IPS-18a (cell line): Measurements from ENCODE around the gene NACC1.

Experiments
- H3K27ac ChIP-seq: one replicate; pipeline ENCODE4 v1.5.1; 2013; ENCODE audit warnings: low read length
- H3K27me3 ChIP-seq: one replicate; pipeline ENCODE4 v1.6.1; 2013; ENCODE audit warnings: mild to moderate bottlenecking, low read length; ENCODE audit not compliant: control insufficient read depth, insufficient read depth
- H3K36me3 ChIP-seq: one replicate; pipeline ENCODE4 v1.6.1; 2013; ENCODE audit warnings: low read depth, low read length; ENCODE audit not compliant: control insufficient read depth
- H3K4me1 ChIP-seq: one replicate; pipeline ENCODE4 v1.6.1; 2013; ENCODE audit warnings: low read depth, low read length; ENCODE audit not compliant: control insufficient read depth
- H3K4me3 ChIP-seq: one replicate; pipeline ENCODE4 v1.5.1; 2013; ENCODE audit warnings: low read length
- H3K9ac ChIP-seq: one replicate; pipeline ENCODE4 v1.6.1; 2013; ENCODE audit warnings: mild to moderate bottlenecking, low read length, moderate library complexity
- H3K9me3 ChIP-seq: one replicate; pipeline ENCODE4 v1.6.1; 2013; ENCODE audit warnings: low read depth, low read length; ENCODE audit not compliant: control insufficient read depth

The NACC1 gene

DNA sequence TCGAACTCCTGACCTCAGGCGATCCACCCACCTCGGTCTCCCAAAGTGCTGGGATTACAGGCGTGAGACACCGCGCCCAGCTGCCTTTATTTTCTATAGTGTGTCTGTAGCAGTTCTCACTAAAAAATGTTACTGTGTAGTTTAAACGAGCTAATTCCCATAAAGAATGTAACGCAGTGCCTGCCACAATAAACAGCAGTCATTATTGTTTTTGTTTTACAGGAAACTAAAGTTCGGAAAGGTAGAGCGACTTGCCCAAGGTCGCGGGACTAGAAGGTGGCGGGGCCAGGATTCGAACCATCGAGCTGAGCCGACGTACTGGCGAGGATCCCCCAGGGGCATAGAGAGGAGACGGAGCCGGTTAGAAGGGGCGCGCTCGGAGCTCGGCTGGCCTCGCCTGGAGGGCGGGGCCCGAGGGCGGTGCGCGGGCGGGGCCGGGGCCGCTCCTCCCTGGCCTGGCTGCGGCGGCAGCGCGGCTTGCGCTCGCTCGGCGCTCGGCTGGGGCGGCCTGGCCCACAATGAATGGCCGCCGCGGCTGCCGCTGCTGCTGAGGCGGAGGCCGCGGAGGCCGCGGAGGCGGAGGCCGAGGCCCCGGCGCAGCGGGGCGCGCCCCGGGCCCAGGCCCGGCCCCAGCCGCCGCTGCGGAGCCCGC lies at the start of gene NACC1:
Gene NACC1 (plus strand): TSS at position 493 of the 652 bp plus-strand sequence. CDS start 16,944 bp downstream, outside the sequence.
- Histone ChIP-seq H3K9me3 (no peaks in the 10 kb centered on the region), H3K27ac (peak within 1 kb of the TSS; percentile 86), H3K27me3 (no peaks in the 10 kb centered on the region), H3K36me3 (peaks cover 17% of the 10 kb centered on the region), H3K9ac (peak within 1 kb of the TSS; percentile 91), H3K4me1 (peaks cover 27% of the 10 kb centered on the region), H3K4me3 (peak within 1 kb of the TSS; percentile 94)

DNA sequence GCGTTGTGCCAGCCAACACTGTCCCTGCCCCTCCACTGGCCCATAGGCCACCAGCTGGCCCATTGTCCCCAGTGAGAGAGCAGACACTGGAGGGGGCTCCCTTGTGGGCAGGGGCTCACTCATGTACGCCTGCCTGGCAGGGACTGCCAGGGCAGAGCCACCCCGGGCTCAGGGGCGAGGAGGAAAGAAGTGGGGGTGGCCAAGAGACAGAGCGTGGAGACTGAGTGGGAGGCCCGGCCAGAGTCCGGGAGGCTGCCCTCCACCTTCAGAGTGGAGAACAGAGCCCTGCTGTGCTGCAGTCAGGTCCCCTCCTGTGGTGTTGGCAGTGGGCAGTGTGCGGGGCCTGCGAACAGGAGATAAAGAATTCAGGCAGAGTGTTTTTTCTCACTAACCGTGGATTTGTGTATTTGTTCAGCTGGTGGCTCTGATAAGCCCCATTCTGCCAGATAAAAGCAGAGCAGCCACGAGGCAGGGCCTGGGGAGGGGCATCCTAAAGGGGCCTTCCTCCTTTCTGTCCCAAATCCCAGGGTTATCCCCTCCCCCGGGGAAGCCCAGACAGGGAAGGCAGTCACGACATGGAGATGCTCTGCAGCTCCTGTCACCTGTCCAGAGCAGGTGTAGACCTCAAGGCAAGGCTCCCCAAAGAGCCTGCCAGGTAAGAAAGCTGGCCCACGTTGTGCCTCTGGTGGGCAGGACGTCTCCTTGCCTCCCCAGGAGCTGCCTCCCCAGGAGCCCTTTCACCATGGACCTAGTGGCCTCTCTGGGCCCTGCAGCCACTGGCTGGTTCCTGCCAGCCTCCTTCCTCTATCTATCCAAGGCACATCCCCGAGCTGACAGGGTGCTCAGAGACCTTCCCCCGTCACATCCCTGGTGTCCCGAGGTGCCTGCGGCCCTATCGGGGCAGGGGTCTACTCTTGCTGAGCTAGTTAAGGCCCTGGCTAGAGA lies 48.4 kb upstream of the NACC1 start:
- Histone ChIP-seq H3K27ac (no peak overlapping the region), H3K27me3 (peaks cover 11% of the 10 kb centered on the region), H3K4me3 (no peak overlapping the region), H3K36me3 (no peaks in the 10 kb centered on the region), H3K9me3 (no peaks in the 10 kb centered on the region), H3K4me1 (no peaks in the 10 kb centered on the region), H3K9ac (no peak overlapping the region)

DNA sequence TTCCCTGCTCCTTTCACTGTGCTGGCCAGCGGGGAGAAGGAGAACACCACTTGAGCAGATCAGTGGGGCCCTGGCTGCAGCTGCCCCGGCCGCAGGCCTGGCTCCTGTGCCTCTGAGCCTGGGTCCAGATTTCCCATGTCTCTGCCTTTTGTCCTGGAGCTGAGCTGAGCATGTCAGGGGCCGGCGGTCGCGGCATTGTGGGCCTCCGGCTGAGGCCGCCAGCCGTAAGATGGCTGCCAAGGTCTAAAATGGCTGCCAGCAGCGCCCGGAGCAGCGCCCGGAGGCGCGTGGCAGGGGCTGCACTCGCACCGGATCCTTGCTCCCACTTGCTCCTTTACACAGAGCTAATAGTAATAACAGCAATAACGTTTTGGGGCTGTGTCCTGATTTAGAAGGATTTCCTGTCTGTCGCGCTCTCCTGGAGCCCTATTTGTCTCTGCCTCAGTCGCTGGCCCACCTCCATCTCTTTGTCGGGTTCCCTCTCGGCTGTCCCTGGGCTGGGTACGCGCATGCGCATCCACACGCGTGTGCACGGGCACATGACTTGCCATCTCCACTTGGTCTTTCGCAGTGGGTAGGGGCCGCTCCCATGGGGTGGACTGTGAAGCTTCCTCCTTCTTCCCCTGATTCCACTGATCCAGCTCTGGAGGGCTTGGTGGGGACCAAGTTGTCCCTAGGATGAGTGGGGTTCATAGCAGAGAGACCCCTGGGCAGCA lies 47.5 kb upstream of the NACC1 start:
- Histone ChIP-seq H3K27me3 (peaks cover 12% of the 10 kb centered on the region), H3K9me3 (no peaks in the 10 kb centered on the region), H3K36me3 (no peaks in the 10 kb centered on the region), H3K4me1 (no peaks in the 10 kb centered on the region), H3K4me3 (no peak overlapping the region), H3K9ac (no peak overlapping the region), H3K27ac (no peak overlapping the region)

DNA sequence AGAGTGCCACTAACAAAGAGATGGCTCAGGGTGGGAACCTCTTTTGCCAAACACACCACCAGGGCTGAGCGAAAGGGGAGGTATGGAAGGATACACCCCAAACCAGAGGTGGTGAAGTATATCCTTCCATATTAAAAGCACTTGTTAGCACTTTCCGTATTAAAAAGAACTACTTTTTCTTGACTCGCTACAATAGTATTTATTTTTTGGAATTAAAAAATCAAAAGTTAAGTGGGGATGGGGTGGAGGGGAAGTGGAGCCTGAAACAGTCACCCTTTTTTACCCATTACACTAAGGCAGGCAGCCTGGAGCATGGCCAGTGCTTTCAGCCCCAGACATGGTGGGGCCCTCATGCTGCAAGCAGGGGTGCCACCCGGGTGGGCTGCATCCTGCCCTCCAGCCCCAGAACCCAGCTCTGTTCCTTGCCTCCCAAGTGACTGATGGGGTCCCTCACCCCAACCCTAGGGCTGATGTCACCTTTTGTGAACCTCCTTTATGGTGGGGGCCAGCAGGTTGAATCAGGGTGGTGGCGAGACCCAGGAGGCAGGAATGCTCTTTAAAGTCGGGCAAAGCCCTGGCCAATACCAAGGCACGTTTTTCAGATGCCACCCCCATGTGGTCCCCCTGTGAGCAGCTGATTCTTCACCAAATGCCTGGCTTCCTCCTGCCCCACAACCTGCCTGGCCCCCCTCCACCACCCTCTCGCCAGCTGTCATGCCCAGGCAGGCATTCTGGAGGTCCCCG lies 46.4 kb upstream of the NACC1 start:
- no peak overlapping the region for H3K9ac ChIP-seq

DNA sequence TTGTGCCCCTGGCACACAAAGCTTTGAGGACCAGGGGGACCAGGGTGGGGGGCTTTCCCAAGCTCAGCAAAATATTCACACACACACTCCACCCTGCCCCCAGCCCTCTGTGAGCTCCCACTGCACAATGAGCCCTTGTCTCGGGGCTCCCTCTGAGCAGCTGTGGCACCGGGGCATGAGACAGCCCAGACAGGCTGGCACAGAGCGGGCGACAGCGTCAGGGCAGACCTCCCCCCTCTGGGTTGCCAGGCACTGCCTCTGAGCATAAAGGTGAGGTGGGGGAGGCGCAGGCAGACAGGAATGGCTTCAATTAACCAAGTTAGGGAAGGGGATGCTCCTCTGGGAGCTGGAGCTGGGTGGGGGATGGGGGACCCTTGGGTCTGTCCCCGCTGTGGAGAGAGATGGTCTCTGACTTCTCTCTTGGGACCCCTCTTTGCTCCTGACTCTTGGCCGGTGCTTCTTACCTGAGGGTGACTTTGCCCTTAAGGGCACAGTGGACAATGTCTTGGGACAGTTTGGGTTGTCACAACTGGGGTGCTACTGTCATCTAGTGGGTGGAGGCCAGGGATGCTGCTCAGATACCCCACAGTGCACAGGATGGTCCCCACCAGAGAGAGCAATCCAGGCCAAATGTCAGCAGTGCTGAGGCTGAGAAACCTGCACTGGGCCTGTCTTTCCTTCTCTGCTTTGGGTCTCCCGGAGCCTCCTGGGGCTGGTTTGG lies 45.7 kb upstream of the NACC1 start:
- Histone ChIP-seq H3K4me3 (no peak overlapping the region), H3K4me1 (peaks cover 3% of the 10 kb centered on the region), H3K27ac (no peak overlapping the region), H3K9ac (no peak overlapping the region), H3K9me3 (no peaks in the 10 kb centered on the region), H3K36me3 (no peaks in the 10 kb centered on the region), H3K27me3 (peaks cover 17% of the 10 kb centered on the region)

More for the DNA sequence above, 46.4 kb upstream of the NACC1 start:
- Histone ChIP-seq H3K4me1 (no peaks in the 10 kb centered on the region), H3K27me3 (peaks cover 18% of the 10 kb centered on the region), H3K4me3 (no peak overlapping the region), H3K27ac (no peak overlapping the region), H3K36me3 (no peaks in the 10 kb centered on the region), H3K9me3 (no peaks in the 10 kb centered on the region)

DNA sequence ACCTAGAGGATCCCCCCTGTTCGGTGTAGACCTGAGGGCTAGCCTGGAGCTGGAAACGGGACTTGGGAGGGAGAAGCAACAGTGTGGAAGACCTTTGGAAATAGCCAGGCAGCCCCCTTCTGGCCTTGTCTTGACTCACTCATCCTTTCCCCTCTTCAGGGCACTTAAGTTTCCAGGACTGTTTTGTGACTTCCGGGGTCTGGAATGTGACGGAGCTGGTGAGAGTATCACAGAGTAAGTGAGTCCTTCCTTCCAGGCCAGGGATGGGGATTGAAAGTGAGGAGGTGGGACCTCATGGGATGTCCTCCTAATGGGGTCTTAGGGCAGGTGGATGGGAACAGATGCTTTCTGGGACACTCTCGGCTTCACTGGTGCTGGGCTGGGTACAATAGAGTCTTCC lies 44.8 kb upstream of the NACC1 start:
- Histone ChIP-seq H3K9ac (no peak overlapping the region), H3K27me3 (peaks cover 17% of the 10 kb centered on the region), H3K27ac (no peak overlapping the region), H3K36me3 (no peaks in the 10 kb centered on the region), H3K9me3 (no peaks in the 10 kb centered on the region), H3K4me3 (no peak overlapping the region), H3K4me1 (peaks cover 8% of the 10 kb centered on the region)

DNA sequence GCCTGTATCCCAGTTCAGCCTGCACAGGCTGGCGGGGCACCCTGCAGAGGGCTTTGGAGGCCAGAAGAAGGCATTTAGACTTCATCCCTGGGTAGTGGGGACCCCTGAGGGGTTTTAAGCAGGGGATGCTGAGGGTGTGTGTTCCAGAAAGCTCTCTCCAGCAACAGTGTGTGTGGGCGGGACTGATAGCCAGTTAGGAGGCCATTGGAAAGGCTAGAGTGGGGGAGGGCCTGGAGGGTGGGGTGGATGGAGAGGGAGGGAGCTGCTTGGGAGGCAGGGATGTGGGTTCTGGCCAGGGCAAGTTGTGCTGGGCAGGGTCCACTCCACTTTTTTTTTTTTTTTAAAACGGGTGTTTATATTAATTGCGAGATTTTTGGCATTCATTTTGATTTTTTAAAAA lies 43.7 kb upstream of the NACC1 start:
- Histone ChIP-seq H3K4me3 (no peak overlapping the region), H3K27me3 (peaks cover 17% of the 10 kb centered on the region), H3K9ac (no peak overlapping the region), H3K4me1 (peaks cover 8% of the 10 kb centered on the region), H3K36me3 (no peaks in the 10 kb centered on the region), H3K9me3 (no peaks in the 10 kb centered on the region), H3K27ac (no peak overlapping the region)

DNA sequence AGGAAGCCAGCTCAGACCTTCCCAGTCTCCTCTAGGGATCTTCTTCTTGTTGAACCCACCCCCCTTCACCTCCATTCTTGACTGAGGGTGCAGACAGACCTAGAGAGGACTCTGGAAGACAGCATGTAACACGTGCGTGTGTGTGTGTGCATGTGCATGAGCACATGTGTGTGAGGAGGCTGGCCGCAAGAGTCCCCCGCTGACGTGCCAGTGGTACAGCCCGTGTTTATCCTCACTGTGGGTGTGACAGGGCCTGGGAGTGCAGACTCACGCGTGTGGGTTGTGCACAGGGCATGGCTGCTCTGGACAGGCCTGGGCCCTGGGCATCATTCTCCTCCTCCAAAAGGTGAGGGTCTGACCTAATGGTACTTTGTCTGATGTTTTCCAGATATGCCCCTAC lies 41.7 kb upstream of the NACC1 start:
- Histone ChIP-seq H3K9ac (no peak overlapping the region), H3K4me3 (no peak overlapping the region), H3K27ac (no peak overlapping the region), H3K36me3 (no peaks in the 10 kb centered on the region), H3K4me1 (peaks cover 8% of the 10 kb centered on the region), H3K9me3 (no peaks in the 10 kb centered on the region), H3K27me3 (peaks cover 13% of the 10 kb centered on the region)

DNA sequence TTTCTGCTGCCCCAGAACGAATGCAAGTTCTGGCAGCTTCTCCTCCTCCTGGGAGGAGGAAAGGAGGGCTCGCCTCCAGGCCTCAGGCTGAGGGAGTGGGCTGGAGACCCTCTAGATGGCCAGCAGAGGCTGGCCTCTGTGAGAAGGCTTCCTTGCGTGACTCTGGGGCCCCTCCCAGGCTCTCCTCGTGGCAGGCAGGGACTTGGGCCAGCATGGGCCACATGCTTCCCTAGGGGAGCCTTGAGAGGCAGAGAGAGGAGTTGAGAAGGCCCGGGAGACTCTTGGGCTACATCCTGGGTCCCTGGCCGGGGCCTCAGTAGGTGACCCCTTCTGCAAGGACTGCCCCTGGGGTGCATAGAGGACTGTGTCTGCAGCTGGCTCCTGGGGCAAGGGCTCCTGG lies 41.3 kb upstream of the NACC1 start:
- peaks cover 8% of the 10 kb centered on the region for H3K4me1 ChIP-seq
- no peaks in the 10 kb centered on the region for H3K9me3 ChIP-seq
- H3K27ac ChIP-seq = no peak overlapping the region
- no peaks in the 10 kb centered on the region for H3K36me3 ChIP-seq
- H3K9ac ChIP-seq = no peak overlapping the region
- peaks cover 13% of the 10 kb centered on the region for H3K27me3 ChIP-seq
- H3K4me3 ChIP-seq = no peak overlapping the region

DNA sequence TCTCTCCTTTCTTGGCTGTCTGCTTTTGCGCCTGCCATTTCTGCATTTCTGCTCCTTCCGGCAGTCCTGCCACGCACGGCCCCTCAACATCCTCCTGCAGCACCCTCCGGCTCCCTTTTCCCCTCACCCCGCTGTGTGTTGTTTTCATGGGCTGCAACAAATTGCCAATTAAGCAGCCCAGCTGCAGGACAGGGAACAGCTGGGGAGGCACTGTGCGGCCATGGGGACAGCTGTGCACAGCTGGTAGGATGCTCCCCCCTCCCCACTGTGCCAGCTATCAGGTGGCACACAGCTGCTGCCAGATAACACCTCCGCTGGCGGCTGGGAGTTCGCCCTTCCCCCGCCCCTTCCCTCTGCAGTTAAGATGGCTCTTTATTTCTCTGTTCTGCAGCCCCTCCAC lies 40.8 kb upstream of the NACC1 start:
- no peaks in the 10 kb centered on the region for H3K36me3 ChIP-seq
- H3K9ac ChIP-seq = no peak overlapping the region
- H3K4me1 ChIP-seq = peaks cover 9% of the 10 kb centered on the region
- H3K27me3 ChIP-seq = peaks cover 13% of the 10 kb centered on the region
- no peak overlapping the region for H3K27ac ChIP-seq
- no peak overlapping the region for H3K4me3 ChIP-seq
- H3K9me3 ChIP-seq = no peaks in the 10 kb centered on the region
